Activated CD4-positive, alpha-beta memory T cell treated with anti-CD3 and anti-CD28 coated beads for 36 hours (primary cell): ENCODE data around the gene TRMT10C. TPM values are rescaled to one million over a fixed set of nuclear protein-coding genes. Genes with fewer than 3 reads are reported as not detected.

Experiments
- CTCF ChIA-PET: fragments of 350-600 bp; sonication (Branson Sonifier 250); formaldehyde crosslinking; loops from one replicate; lab custom pipeline; 2021; ENCODE audit warnings: antibody characterized with exemption, inconsistent platforms; lab: Charles Lee
- POLR2A ChIA-PET: fragments of 350-600 bp; sonication (Branson Sonifier 250); formaldehyde crosslinking; loops from one replicate; lab custom pipeline; 2021; ENCODE audit warnings: antibody characterized with exemption; lab: Charles Lee
- DNase-seq: peaks from one replicate; pipeline ENCODE4 v3.0.0-alpha.2; 2020
- H3K27ac Mint-ChIP-seq: one replicate; pipeline ENCODE4 v1.8.0; 2021; ENCODE audit warnings: mixed read lengths
- H3K27me3 Mint-ChIP-seq: one replicate; pipeline ENCODE4 v1.8.0; 2021; ENCODE audit warnings: mixed read lengths
- H3K36me3 Mint-ChIP-seq: one replicate; pipeline ENCODE4 v1.8.0; 2021; ENCODE audit warnings: mixed read lengths
- H3K4me1 Mint-ChIP-seq: one replicate; pipeline ENCODE4 v1.8.0; 2021; ENCODE audit warnings: low read depth, mixed read lengths
- H3K4me3 Mint-ChIP-seq: one replicate; pipeline ENCODE4 v1.8.0; 2021; ENCODE audit warnings: mild to moderate bottlenecking, mixed read lengths
- H3K9me3 Mint-ChIP-seq: one replicate; pipeline ENCODE4 v1.8.0; 2021; ENCODE audit warnings: mixed read lengths
- intact Hi-C: fragments of 100-400 bp; cut with micrococcal nuclease; formaldehyde crosslinking; loops from one replicate; pipeline ENCODE4 v1.15.1; 2023
- total RNA-seq, 2 experiments: library from RNA; stranded (reverse); gene quantifications; one replicate each; pipeline ENCODE4 v1.2.3, GENCODE V29; 2021

TRMT10C gene
- 10 to 100 TPM; 39.5 to 43.2 TPM for total RNA-seq

DNA sequence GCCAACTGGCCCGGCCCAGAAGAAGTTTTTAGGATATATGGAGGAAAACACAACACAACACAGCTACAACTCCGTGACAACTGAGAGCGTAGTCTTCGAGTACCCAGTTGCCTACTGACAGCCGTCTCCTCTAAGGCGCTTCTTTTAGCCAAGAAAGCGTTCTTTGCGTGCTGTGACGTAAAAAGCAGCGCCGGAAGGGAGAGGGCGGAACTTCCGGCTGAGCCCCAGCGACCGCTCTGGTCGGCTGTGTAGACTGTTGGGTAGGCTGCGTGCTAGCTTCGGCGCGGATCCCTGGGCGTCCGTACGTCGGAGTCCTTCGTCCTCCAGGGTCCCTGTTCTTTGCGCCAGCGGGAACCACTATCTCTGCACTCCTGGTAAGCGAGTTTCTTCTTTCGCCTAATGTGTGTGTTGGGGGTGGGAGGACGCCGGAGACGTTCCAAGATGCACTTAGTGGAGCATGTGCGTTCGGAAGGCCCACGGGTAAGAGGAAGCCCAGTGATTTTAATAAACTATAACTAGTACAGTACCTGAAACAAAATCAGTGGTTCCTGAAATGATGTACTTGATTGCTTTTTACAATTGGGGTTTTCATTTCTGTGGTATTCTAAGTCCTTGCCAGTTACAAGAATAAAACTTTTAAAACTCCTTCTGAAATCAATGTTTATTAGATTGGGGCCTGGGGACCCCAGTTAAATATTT lies at the start of gene TRMT10C:
Gene TRMT10C, plus strand, starts transcription at position 239 of the 699 bp plus-strand sequence. CDS start 2,914 bp downstream, outside the sequence.
- Mint-ChIP-seq H3K27me3 (peaks cover 3% of the 10 kb centered on the region), H3K36me3 (peaks cover 39% of the 10 kb centered on the region), H3K27ac (peak within 1 kb of the TSS; percentile 96), H3K4me1 (peaks cover 37% of the 10 kb centered on the region), H3K9me3 (no peaks in the 10 kb centered on the region), H3K4me3 (peak within 1 kb of the TSS; percentile 97)
- peak; percentile 96 for DNase-seq
- ChIA-PET POLR2A (interaction anchor here (1.6 to 2.9 kb wide), 5 partner anchors 13 to 49 kb away, joined by 3 to 23 read pairs (median 7); partner anchors contain the start of genes PCNP and SENP7), CTCF (interaction anchor here (1.0 to 4.1 kb wide), 3 partner anchors 12 to 179 kb away, joined by 3 to 24 read pairs (median 4); partner anchors contain the start of gene PCNP)
- intact Hi-C loops = loop anchor here (1.0 to 10.0 kb wide), 7 partner anchors 12 to 1227 kb away; partner anchors contain the start of genes NIT2, SENP7 and ZBTB11

- Mint-ChIP-seq H3K27me3 (no peaks in the 10 kb centered on the region), H3K4me1 (peaks cover 43% of the 10 kb centered on the region), H3K27ac (peak overlapping the region; percentile 99), H3K4me3 (peak overlapping the region; percentile 99), H3K36me3 (peaks cover 8% of the 10 kb centered on the region), H3K9me3 (no peaks in the 10 kb centered on the region)
- intact Hi-C loops = loop anchor here (1.0 kb wide), 1 partner anchor 61 kb away; no protein-coding TSS in a partner anchor
- DNase-seq = no peak
- CTCF ChIA-PET = interaction anchor here (1.1 to 1.4 kb wide), 2 partner anchors 55 to 62 kb away, joined by 3 to 4 read pairs; partner anchors contain the start of gene PCNP
- POLR2A ChIA-PET = interaction anchor here (1.2 to 2.3 kb wide), 3 partner anchors 10 to 62 kb away, joined by 3 to 11 read pairs (median 6); partner anchors contain the start of genes PCNP and TRMT10C
These were observed 49.3 kb upstream of the TRMT10C start for GRCh38 chr3:101512396-101512645.

DNA sequence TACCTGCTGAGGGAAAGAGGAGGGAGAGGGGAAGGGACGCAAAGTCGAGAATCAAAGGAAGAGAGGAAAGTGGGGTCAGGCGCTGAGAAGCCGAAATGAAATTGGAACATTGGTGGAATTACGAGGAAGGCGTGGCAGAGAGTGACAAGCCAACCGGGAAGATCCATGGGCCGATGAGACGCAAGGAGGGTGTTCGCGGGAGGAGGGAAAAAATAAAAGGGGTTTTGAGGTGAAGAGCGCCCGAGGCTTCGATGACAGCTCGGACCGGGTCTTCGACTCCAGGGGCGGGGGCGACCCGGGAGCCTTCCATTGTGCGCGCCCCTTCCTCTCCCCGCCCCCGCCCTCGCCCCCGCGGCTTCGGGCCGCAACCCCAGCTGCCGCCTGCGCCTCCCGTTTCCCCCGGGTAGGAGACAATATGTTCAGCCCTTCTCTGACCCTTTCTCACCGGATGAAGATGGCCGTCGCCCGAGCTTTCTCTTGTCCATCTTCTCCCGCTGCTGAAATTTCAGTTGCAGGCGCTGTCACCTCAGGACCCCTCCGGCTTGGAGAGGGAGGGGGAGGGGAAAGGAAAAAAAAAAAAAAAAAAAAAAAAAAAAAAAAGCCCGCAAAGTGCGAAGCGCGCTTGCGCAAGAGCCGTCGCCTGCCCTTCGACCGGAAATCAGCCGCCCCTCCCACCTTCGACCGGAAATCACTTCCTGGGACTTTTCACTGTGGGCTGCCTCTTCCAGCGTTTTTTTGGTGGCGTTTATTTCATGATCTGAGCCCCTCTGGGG lies 48.8 kb upstream of the TRMT10C start, which contains the start of gene SENP7:
Gene SENP7, minus strand, starts transcription at position 567 of the 773 bp plus-strand sequence. Its CDS starts 82 bp downstream, at position 485.
- intact Hi-C loops = loop anchor here (1.0 kb wide), 2 partner anchors 48 to 60 kb away; partner anchors contain the start of gene TRMT10C
- DNase-seq = peak; percentile 86
- Mint-ChIP-seq H3K9me3 (no peaks in the 10 kb centered on the region), H3K4me1 (peaks cover 44% of the 10 kb centered on the region), H3K27me3 (no peaks in the 10 kb centered on the region), H3K27ac (peak within 1 kb of the TSS; percentile 99), H3K36me3 (peaks cover 8% of the 10 kb centered on the region), H3K4me3 (peak within 1 kb of the TSS; percentile 99)
- POLR2A ChIA-PET = interaction anchor here (1.2 to 2.3 kb wide), 3 partner anchors 10 to 62 kb away, joined by 3 to 11 read pairs (median 6); partner anchors contain the start of genes PCNP and TRMT10C
- CTCF ChIA-PET = interaction anchor here (1.1 to 1.8 kb wide), 3 partner anchors 54 to 61 kb away, joined by 3 to 4 read pairs (median 4); partner anchors contain the start of gene PCNP

DNA sequence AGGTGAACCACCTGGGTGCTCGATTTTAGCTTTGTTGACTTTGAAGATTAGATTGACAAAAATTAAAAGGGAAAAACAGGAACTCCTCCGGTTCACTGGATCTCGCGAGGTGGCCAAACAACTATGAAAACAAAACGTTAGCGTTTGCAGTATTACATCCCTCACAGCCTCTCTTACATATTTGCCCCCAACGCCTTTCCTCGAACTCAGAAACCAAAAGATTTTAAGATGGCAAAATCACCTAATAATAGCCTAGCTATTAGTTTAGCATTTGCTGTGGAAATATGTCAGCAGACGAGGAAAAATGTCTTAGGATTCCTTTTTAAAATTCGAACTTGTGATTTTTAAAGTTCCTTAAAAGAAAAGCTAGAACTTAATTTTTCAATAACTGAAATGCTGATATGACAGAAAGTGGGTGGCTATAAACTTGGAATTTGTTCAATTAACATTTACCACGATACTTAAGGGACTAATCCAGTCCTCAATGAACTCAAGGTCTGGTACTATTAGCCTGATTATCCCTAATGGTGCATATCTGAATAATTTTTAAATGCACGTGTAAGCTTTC lies 48.2 kb upstream of the TRMT10C start:
- DNase-seq = no peak
- peaks cover 5% of the 10 kb centered on the region for H3K36me3 Mint-ChIP-seq
- H3K27ac Mint-ChIP-seq = peak overlapping the region; percentile 99
- POLR2A ChIA-PET = interaction anchor here (0.6 to 2.3 kb wide), 4 partner anchors 9 to 61 kb away, joined by 3 to 11 read pairs (median 6); partner anchors contain the start of genes PCNP and TRMT10C
- CTCF ChIA-PET = interaction anchor here (1.1 to 1.8 kb wide), 3 partner anchors 54 to 61 kb away, joined by 3 to 4 read pairs (median 4); partner anchors contain the start of gene PCNP
- H3K4me3 Mint-ChIP-seq = peak overlapping the region; percentile 99
- H3K4me1 Mint-ChIP-seq = peaks cover 48% of the 10 kb centered on the region
- no peaks in the 10 kb centered on the region for H3K27me3 Mint-ChIP-seq
- intact Hi-C loops = loop anchor here (1.0 kb wide), 1 partner anchor 48 kb away; the partner anchor contains the start of gene TRMT10C
- no peaks in the 10 kb centered on the region for H3K9me3 Mint-ChIP-seq

GRCh38 chr3:101518421-101518871 lies 43.2 kb upstream of the TRMT10C start:
- ChIA-PET POLR2A (interaction anchor here (0.7 to 2.3 kb wide), 11 partner anchors 9 to 168 kb away, joined by 3 to 18 read pairs (median 5); partner anchors contain the start of genes PCNP, RPL24 and TRMT10C), CTCF (interaction anchor here (0.7 to 2.4 kb wide), 9 partner anchors 16 to 169 kb away, joined by 3 to 9 read pairs (median 4); partner anchors contain the start of genes PCNP and TRMT10C)
- peak overlapping the region; percentile 93 for H3K27ac Mint-ChIP-seq
- intact Hi-C loops = loop anchor here (1.0 to 5.0 kb wide), 15 partner anchors 13 to 1116 kb away; partner anchors contain the start of genes CEP97, LNP1, TFG and TOMM70
- no peaks in the 10 kb centered on the region for H3K27me3 Mint-ChIP-seq
- DNase-seq = peak; percentile 69
- peaks cover 48% of the 10 kb centered on the region for H3K4me1 Mint-ChIP-seq
- no peaks in the 10 kb centered on the region for H3K9me3 Mint-ChIP-seq
- H3K4me3 Mint-ChIP-seq = peak overlapping the region; percentile 65
- H3K36me3 Mint-ChIP-seq = no peaks in the 10 kb centered on the region

DNA sequence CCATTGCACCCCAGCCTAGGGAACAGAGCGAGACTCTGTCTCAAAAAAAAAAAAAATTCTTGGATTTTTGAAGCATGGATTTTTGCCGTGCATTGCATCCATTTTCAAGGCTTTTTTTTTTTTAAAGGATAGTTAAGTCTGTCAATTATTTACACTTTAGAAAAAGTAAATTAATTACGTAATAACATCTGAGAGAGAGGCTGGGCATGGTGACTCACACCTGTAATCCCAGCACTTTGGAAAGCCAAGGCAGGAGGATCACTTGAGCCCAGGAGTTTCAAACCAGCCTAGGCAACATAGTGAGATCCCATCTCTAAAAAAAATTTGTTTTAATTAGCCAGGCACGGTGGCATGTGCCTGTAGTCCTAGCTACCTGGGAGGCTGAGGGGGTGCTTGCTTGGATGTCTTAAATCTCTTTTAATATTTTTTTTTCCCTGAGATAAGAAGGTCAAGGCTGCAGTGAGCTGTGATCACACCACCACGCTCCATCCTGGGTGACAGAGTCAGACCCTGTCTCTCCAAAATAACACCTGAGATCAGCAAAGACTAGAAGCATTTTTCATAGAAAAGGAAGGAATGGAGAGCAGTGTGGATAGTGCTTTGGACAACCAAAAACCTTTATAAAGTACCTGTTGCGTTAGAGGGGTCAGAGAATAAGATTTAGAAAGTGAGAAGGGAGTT lies 41.8 kb upstream of the TRMT10C start:
- H3K9me3 Mint-ChIP-seq = peaks cover under 1% of the 10 kb centered on the region
- peak overlapping the region; percentile 40 for H3K27ac Mint-ChIP-seq
- intact Hi-C loops = loop anchor here (2.0 to 5.0 kb wide), 7 partner anchors 53 to 1118 kb away; partner anchors contain the start of genes CEP97, LNP1, TFG and TOMM70
- peak overlapping the region; percentile 49 for H3K4me3 Mint-ChIP-seq
- ChIA-PET POLR2A (interaction anchor here (1.0 to 2.6 kb wide), 7 partner anchors 10 to 54 kb away, joined by 4 to 18 read pairs (median 10); partner anchors contain the start of genes PCNP and TRMT10C), CTCF (interaction anchor here (0.6 to 2.4 kb wide), 3 partner anchors 29 to 54 kb away, joined by 3 to 9 read pairs (median 4); partner anchors contain the start of genes PCNP and TRMT10C)
- peaks cover 42% of the 10 kb centered on the region for H3K4me1 Mint-ChIP-seq
- H3K36me3 Mint-ChIP-seq = no peaks in the 10 kb centered on the region
- H3K27me3 Mint-ChIP-seq = no peaks in the 10 kb centered on the region
- DNase-seq = no peak

- CTCF ChIA-PET = no interaction called here
- no peaks in the 10 kb centered on the region for H3K27me3 Mint-ChIP-seq
- H3K4me3 Mint-ChIP-seq = peak overlapping the region; percentile 49
- H3K27ac Mint-ChIP-seq = peak overlapping the region; percentile 60
- peaks cover 4% of the 10 kb centered on the region for H3K9me3 Mint-ChIP-seq
- no peaks in the 10 kb centered on the region for H3K36me3 Mint-ChIP-seq
- POLR2A ChIA-PET = interaction anchor here (0.7 to 2.6 kb wide), 4 partner anchors 9 to 138 kb away, joined by 4 to 8 read pairs (median 6); partner anchors contain the start of gene TRMT10C
- intact Hi-C loops = no loop called here
- H3K4me1 Mint-ChIP-seq = peaks cover 42% of the 10 kb centered on the region
- no peak for DNase-seq
These were observed 40.4 kb upstream of the TRMT10C start for GRCh38 chr3:101521211-101521701.

GRCh38 chr3:101527441-101527840 lies 34.2 kb upstream of the TRMT10C start:
- no peak overlapping the region for H3K27ac Mint-ChIP-seq
- H3K27me3 Mint-ChIP-seq = no peaks in the 10 kb centered on the region
- POLR2A ChIA-PET = no interaction called here
- H3K36me3 Mint-ChIP-seq = no peaks in the 10 kb centered on the region
- peaks cover 32% of the 10 kb centered on the region for H3K4me1 Mint-ChIP-seq
- CTCF ChIA-PET = no interaction called here
- no peak overlapping the region for H3K4me3 Mint-ChIP-seq
- peaks cover 14% of the 10 kb centered on the region for H3K9me3 Mint-ChIP-seq
- DNase-seq = no peak
- intact Hi-C loops = no loop called here

DNA sequence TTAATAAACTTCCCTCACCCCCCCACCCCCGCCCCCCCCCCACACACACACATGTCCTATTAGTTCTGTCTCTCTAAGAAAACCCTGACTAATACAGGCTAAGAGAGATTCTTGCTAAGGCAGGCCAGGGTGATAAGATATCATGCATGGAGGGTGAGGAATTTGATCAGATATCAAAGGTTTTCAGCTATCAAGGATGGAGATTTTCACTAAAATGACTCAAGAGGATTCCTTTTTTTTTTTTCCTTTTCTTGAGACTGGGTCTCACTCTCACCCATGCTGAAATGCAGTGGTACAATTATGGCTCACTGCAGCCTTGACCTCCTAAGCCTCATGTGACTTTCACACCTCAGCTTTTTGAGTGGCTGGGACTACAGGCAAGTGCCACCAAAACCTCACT lies 33.8 kb upstream of the TRMT10C start:
- Mint-ChIP-seq H3K4me3 (no peak overlapping the region), H3K9me3 (peaks cover 14% of the 10 kb centered on the region), H3K27ac (no peak overlapping the region), H3K4me1 (peaks cover 34% of the 10 kb centered on the region), H3K36me3 (no peaks in the 10 kb centered on the region), H3K27me3 (no peaks in the 10 kb centered on the region)
- CTCF ChIA-PET = no interaction called here
- POLR2A ChIA-PET = no interaction called here
- intact Hi-C loops = no loop called here
- no peak for DNase-seq
